ENCODE data around the gene KRAS.

Gene KRAS

GRCh38 chr12:25207846-25208245, 42.9 kb downstream of the KRAS start:
- H3K4me3 ChIP-seq (ENCODE audit: low read depth, low read length), result no peak overlapping the region
- DNase-seq (ENCODE audit: low read depth), result no peak
- TF ChIP-seq CTCF (IDR thresholded peaks at IDR 0.05; ENCODE audit: low read depth, low read length, missing control alignments), result no peak

- TF ChIP-seq CTCF (IDR thresholded peaks at IDR 0.05; ENCODE audit: low read depth, low read length, missing control alignments), result no peak
- H3K4me3 ChIP-seq (ENCODE audit: low read depth, low read length), result no peak overlapping the region
- DNase-seq (ENCODE audit: low read depth), result no peak
These were observed 43.3 kb downstream of the KRAS start for GRCh38 chr12:25207411-25207810.

- no peak for DNase-seq (ENCODE audit: low read depth)
- TF ChIP-seq CTCF (IDR thresholded peaks at IDR 0.05; ENCODE audit: low read depth, low read length, missing control alignments), result no peak
- no peak overlapping the region for H3K4me3 ChIP-seq (ENCODE audit: low read depth, low read length)
These were observed 48.6 kb downstream of the KRAS start for GRCh38 chr12:25202137-25202536.

- TF ChIP-seq CTCF (IDR thresholded peaks at IDR 0.05; ENCODE audit: low read depth, low read length, missing control alignments), result no peak
- DNase-seq (ENCODE audit: low read depth), result no peak
- H3K4me3 ChIP-seq (ENCODE audit: low read depth, low read length), result no peak overlapping the region
These were observed 50.0 kb downstream of the KRAS start for GRCh38 chr12:25200703-25201102.

- TF ChIP-seq CTCF (IDR thresholded peaks at IDR 0.05; ENCODE audit: low read depth, low read length, missing control alignments), result no peak
- no peak overlapping the region for H3K4me3 ChIP-seq (ENCODE audit: low read depth, low read length)
- no peak for DNase-seq (ENCODE audit: low read depth)
These were observed 53.1 kb downstream of the KRAS start for GRCh38 chr12:25197608-25198007.

GRCh38 chr12:25195056-25195971, 55.4 kb downstream of the KRAS start, which contains the start of the genes DNAI7 and ETFRF1:
Gene DNAI7, minus strand, starts transcription at chr12:25195160. Its CDS starts 82 bp downstream, at chr12:25195078.
Gene ETFRF1, plus strand, starts transcription at chr12:25195237. Its CDS starts 8,720 bp downstream, at chr12:25203957.
- H3K4me3 ChIP-seq (ENCODE audit: low read depth, low read length), result peak within 1 kb of the TSS; percentile 54
- TF ChIP-seq CTCF (IDR thresholded peaks at IDR 0.05; ENCODE audit: low read depth, low read length, missing control alignments), result no peak
- DNase-seq (ENCODE audit: low read depth), result peak; percentile 78

- DNase-seq (ENCODE audit: low read depth), result no peak
- TF ChIP-seq CTCF (IDR thresholded peaks at IDR 0.05; ENCODE audit: low read depth, low read length, missing control alignments), result no peak
- H3K4me3 ChIP-seq (ENCODE audit: low read depth, low read length), result peak overlapping the region; percentile 54
These were observed 56.0 kb downstream of the KRAS start for GRCh38 chr12:25194722-25195055.
